GM15510 (cell line): ENCODE results near the gene MAGI1.

Experiments used
- POLR2A ChIP-seq: IDR thresholded peaks from 3 replicates; pipeline ENCODE4 v1.6.1; 2011; ENCODE audit warnings: borderline replicate concordance; ENCODE audit not compliant: insufficient read length; ENCODE audit errors: extremely low read depth

The MAGI1 gene

GRCh38 chr3:66052721-66053549 lies 14.2 kb upstream of the MAGI1 start:
- no peak for TF ChIP-seq POLR2A

- no peak for TF ChIP-seq POLR2A
Measured at GRCh38 chr3:66050821-66051220, 12.1 kb upstream of the MAGI1 start.

GRCh38 chr3:66048051-66048395 lies 9.3 kb upstream of the MAGI1 start:
- TF ChIP-seq POLR2A = no peak

GRCh38 chr3:66047311-66048050 lies 8.8 kb upstream of the MAGI1 start:
- TF ChIP-seq POLR2A = no peak

- no peak for TF ChIP-seq POLR2A
Measured at GRCh38 chr3:66041828-66042227, 3.1 kb upstream of the MAGI1 start.

GRCh38 chr3:66041116-66041515 lies 2.4 kb upstream of the MAGI1 start:
- TF ChIP-seq POLR2A = no peak

GRCh38 chr3:66039590-66039887 lies 821 bp upstream of the MAGI1 start:
- TF ChIP-seq POLR2A = no peak

- TF ChIP-seq POLR2A = no peak
Measured at GRCh38 chr3:66038384-66038725, 363 bp downstream of the MAGI1 start.

- TF ChIP-seq POLR2A = no peak
Measured at GRCh38 chr3:66037986-66038369, 740 bp downstream of the MAGI1 start.

GRCh38 chr3:66037330-66037985 lies 1.3 kb downstream of the MAGI1 start:
- TF ChIP-seq POLR2A = no peak

GRCh38 chr3:66036586-66037148 lies 2.1 kb downstream of the MAGI1 start:
- no peak for TF ChIP-seq POLR2A

- no peak for TF ChIP-seq POLR2A
Measured at GRCh38 chr3:66035763-66036477, 2.8 kb downstream of the MAGI1 start.

- TF ChIP-seq POLR2A = no peak
Measured at GRCh38 chr3:66033241-66034138, 5.2 kb downstream of the MAGI1 start.
